Right atrium auricular region (tissue), 2 donors: ENCODE data around the gene APP. TPM values are rescaled to one million over a fixed set of nuclear protein-coding genes. Genes with fewer than 3 reads are reported as not detected.
A peak's percentile ranks its signal among the peaks of the same experiment; 100 is the strongest.

ENCODE experiments used
- DNase-seq: peaks from one replicate; pipeline ENCODE4 v3.0.0-alpha.2; 2019; ENCODE audit warnings: low spot score
- H3K27ac ChIP-seq, 2 donors: fragments of 200-600 bp; sonication (generic); 1 replicate in 1 of 2; 2 replicates in 1 of 2; pipeline ENCODE4 v1.5.1; 2016 to 2019
- H3K27me3 ChIP-seq, 2 donors: fragments of 200-600 bp; sonication (generic); one replicate each; pipeline versions ENCODE4 v1.5.1 to v1.6.0; 2017 to 2019
- H3K36me3 ChIP-seq: fragments of 200-600 bp; sonication (generic); one replicate; pipeline ENCODE4 v1.5.1; 2016
- H3K4me1 ChIP-seq, 2 donors: fragments of 200-600 bp; sonication (generic); one replicate each; pipeline versions ENCODE4 v1.5.1 to v1.6.0; 2017 to 2019
- H3K4me3 ChIP-seq, 2 donors: fragments of 200-600 bp; sonication (generic); 1 replicate in 1 of 2; 2 replicates in 1 of 2; pipeline ENCODE4 v1.5.1; 2017 to 2019; ENCODE audit warnings: mild to moderate bottlenecking in 1 of 2, moderate library complexity in 1 of 2
- H3K9me3 ChIP-seq, 2 donors: fragments of 200-600 bp; sonication (generic); one replicate each; pipeline ENCODE4 v1.5.1; 2019
- CTCF ChIP-seq, 2 donors: fragments of 200-600 bp; sonication (generic); IDR thresholded peaks; one replicate each; pipeline ENCODE4 v1.5.1; 2019; ENCODE audit warnings: antibody characterized with exemption in 2 of 2
- total RNA-seq, 2 donors: library from RNA; depleted of rRNA; stranded (reverse); fragments of >200 nt; gene quantifications; one replicate each; pipeline ENCODE4 v1.1.0, GENCODE V29; 2016

APP gene
- total RNA-seq, 2 donors from 2014 or later = 326 to 389 TPM

GRCh38 chr21:25934771-25935224 lies 235.8 kb downstream of the APP start:
- peaks cover 0 to 40% of the 10 kb centered on the region in 2 donors for H3K4me1 ChIP-seq

GRCh38 chr21:25934130-25934529 lies 236.4 kb downstream of the APP start:
- DNase-seq = no peak
- no peaks in the 10 kb centered on the region for H3K36me3 ChIP-seq
- no peak overlapping the region for H3K4me3 ChIP-seq
- no peaks in the 10 kb centered on the region for H3K27me3 ChIP-seq
- no peak for TF ChIP-seq CTCF (IDR thresholded peaks at IDR 0.05)
- H3K27ac ChIP-seq = peak overlapping the region; percentile 71 to 85
- H3K4me1 ChIP-seq = peaks cover 0 to 34% of the 10 kb centered on the region in 2 donors
- H3K9me3 ChIP-seq = no peaks in the 10 kb centered on the region

More at GRCh38 chr21:25934771-25935224, 235.8 kb downstream of the APP start:
- Histone ChIP-seq H3K27me3 (no peaks in the 10 kb centered on the region), H3K4me3 (no peak overlapping the region), H3K27ac (peak overlapping the region; percentile 71 to 85), H3K36me3 (no peaks in the 10 kb centered on the region), H3K9me3 (no peaks in the 10 kb centered on the region)
- TF ChIP-seq CTCF (IDR thresholded peaks at IDR 0.05) = no peak
- peak; percentile 93 for DNase-seq

GRCh38 chr21:25931765-25932164 lies 238.8 kb downstream of the APP start:
- no peak for DNase-seq
- peak overlapping the region; percentile 1 to 41 for H3K27ac ChIP-seq
- H3K4me1 ChIP-seq = peaks cover 0 to 35% of the 10 kb centered on the region in 2 donors
- H3K36me3 ChIP-seq = no peaks in the 10 kb centered on the region
- H3K4me3 ChIP-seq = no peak overlapping the region
- H3K9me3 ChIP-seq = no peaks in the 10 kb centered on the region
- no peak for TF ChIP-seq CTCF (IDR thresholded peaks at IDR 0.05)
- no peaks in the 10 kb centered on the region for H3K27me3 ChIP-seq

GRCh38 chr21:25929856-25930520 lies 240.6 kb downstream of the APP start:
- H3K4me3 ChIP-seq = no peak overlapping the region
- peaks cover 0 to 41% of the 10 kb centered on the region in 2 donors for H3K4me1 ChIP-seq

GRCh38 chr21:25927195-25927880 lies 243.2 kb downstream of the APP start:
- peaks cover 0 to 30% of the 10 kb centered on the region in 2 donors for H3K4me1 ChIP-seq
- no peak overlapping the region for H3K4me3 ChIP-seq
- H3K27ac ChIP-seq = peak overlapping the region; percentile 35 to 55
- TF ChIP-seq CTCF (IDR thresholded peaks at IDR 0.05) = no peak
- no peaks in the 10 kb centered on the region for H3K36me3 ChIP-seq
- DNase-seq = no peak
- H3K27me3 ChIP-seq = no peaks in the 10 kb centered on the region
- no peaks in the 10 kb centered on the region for H3K9me3 ChIP-seq

More at GRCh38 chr21:25929856-25930520, 240.6 kb downstream of the APP start:
- DNase-seq = no peak
- Histone ChIP-seq H3K9me3 (no peaks in the 10 kb centered on the region), H3K27ac (no peak overlapping the region), H3K36me3 (no peaks in the 10 kb centered on the region), H3K27me3 (no peaks in the 10 kb centered on the region)
- TF ChIP-seq CTCF (IDR thresholded peaks at IDR 0.05) = no peak
